ENCODE data around the gene FUOM. TPM values are rescaled to one million over a fixed set of nuclear protein-coding genes. Genes with fewer than 3 reads are reported as not detected.
"Not testable (repeated sequence)": the region's sequence is repeated elsewhere in the genome, so short reads cannot be mapped to it uniquely, and the experiment has no call there.

FUOM gene
- total RNA-seq, 1 experiment from 2014 or later: 7.2 TPM

DNA sequence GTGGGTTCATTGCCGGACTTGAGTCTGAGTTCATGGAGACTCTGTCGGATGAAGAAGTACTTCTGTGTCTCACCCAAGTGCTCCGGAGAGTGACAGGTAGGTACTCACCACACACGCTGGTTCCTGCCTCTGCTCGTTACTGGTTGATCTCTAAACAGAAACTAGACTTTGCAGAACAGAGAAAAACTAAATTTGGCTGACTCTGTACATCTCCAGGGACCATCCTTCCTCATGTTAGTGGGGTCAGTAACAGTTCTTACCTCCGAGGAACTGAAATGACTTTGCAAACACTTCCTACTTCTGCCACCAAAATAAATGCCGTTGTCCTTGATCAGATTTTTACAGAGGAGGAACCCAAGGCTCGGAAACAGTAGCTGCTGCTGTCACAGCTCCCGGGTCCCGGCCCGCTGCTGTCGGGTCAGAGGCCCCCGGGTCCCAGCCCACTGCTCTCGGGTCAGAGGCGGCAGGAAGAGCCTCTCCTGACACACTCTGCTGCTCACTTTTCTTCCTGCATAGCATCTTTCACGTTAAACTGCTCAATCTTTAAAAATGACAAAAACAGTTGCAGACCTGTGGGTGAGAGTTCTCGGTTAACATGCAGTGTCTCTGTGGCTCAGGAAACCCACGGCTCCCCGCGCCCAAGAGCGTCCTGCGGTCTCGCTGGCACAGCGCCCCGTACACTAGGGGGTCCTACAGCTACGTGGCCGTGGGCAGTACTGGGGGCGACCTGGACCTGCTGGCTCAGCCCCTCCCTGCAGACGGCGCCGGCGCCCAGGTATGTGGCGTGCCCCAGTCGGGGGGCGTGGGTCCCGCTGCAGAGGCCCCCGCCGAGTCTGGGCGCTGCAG is 31.4 kb upstream of the FUOM start:
- no peak for DNase-seq (ENCODE audit: extremely low read depth, low read depth)

DNA sequence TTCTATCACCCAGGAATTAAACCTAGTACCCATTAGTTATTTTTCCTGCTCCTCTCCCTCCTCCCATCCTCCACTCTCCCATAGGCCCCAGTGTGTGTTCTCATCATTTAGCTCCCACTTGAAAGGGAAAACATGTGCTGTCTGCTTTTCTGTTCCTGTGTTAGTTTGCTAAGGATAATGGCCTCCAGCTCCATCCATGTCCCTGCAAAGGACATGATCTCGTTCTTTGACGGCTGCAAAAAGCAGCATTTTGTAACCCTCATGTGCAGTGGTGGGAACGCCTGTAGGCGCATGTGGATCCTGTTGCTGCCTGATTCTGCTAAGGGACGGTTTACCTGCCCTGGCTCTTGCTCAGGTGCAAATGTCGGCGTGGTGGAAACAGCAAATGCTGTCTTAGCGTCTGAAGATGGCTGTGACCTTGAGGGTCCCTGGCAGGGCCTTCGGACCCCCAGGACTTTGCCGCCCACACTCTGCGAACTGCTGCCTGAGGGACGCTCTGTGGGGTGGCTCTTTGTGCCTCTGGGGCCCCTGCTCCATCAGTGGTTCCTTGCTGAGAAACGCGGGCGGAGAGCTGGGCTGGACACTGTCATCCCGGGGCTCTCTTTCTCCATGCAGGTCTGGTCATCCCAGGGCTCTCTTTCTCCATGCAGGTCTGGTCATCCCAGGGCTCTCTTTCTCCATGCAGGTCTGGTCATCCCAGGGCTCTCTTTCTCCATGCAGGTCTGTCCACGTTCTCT is 30.6 kb upstream of the FUOM start:
- DNase-seq (ENCODE audit: extremely low read depth, low read depth): no peak

DNA sequence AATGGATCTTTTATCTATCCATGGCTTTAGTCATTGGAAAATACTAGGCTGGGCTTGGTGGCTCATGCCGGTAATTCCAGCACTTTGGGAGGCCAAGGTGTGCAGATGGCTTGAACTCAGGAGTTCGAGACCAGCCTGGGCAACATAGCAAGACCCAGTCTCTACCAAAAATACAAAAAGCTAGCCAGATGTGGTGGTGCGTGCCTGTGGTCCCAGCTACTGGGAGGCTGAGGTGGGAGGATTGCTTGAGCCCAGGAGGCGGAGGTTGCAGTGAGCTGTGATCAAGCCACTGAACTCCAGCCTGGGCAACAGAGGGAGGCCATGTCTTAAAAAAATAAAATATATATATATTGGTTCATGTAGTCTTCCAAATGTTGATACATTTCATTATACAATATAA is 29.1 kb upstream of the FUOM start:
- not testable (repeated sequence) for DNase-seq (ENCODE audit: extremely low read depth, low read depth)

DNA sequence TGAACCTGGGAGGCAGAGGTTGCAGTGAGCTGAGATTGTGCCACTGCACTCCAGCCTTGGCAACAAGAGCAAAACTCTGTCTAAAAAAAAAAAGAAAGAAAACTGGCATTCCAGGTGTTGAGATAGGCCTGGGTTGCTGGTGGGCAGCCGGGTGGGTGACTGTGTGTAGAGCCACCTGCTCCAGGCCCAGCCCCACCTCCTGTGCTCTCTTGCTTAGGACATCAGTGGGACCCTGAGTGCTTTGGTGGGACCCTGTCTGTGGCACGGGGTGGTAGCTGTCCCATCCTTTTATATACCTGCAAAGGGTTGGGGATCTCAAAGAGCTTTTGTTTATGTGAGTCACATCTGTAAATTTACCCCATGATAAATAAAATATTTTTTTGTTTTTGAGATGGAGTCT is 27.4 kb upstream of the FUOM start:
- no peak for DNase-seq (ENCODE audit: extremely low read depth, low read depth)

DNA sequence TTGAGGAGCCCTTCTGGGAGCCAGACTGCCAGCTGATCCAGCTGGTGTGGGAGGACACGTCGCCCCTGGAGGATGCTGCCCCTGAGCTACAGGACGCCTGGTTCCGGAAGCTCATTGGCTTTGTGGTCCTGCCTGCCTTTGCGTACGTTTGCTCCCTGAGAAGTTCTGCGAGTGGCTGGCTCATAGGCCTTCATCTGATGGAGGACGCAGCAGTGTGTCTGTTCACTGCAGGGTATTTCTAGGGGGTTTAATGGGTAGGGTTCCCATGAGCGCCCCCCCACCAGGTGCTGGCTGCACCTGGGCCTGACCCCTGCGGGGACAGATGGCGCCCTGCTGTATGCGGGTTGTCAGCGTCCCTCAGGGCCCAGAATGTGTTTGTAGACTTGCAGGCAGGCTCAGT is 26.3 kb upstream of the FUOM start:
- DNase-seq (ENCODE audit: extremely low read depth, low read depth): no peak

DNA sequence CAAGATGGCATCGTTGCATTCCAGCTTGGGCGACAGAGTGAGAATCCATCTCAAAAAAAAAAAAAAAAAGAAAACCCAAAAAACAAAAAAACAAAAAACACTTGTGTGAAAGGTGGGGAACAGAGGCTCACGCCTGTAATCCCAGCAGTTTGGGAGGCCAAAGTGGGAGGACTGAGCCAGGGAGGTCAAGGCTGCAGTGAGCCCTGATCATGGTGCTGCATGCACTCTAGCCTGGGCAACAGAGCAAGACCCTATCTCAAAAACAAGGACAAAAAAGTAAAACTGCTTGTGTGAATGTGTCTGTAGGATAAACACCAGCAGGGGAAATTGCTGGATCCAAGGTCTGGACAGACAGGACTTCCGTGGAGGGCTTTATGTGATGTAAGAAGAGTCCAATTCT is 25.7 kb upstream of the FUOM start:
- no peak for DNase-seq (ENCODE audit: extremely low read depth, low read depth)

DNA sequence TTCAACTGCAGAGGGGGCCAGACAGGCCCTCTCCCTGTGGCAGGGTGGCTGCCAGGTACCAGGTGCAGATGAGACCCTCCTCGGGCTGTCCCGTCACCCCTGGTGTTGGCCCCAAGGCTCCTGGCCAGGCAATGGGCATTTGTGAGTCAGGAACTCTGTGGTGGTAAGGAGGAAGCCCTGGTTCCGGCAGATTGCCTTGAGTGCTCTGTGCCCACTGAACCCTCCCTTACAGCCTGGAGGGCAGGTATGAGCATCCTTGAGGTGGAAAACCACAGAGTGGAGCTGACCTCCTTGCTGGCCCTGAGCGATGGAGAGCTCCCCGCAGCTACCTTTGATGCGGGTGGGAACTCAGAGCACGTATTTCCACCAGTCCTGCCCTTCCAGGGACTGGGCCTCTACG is 23.2 kb upstream of the FUOM start:
- no peak for DNase-seq (ENCODE audit: extremely low read depth, low read depth)

DNA sequence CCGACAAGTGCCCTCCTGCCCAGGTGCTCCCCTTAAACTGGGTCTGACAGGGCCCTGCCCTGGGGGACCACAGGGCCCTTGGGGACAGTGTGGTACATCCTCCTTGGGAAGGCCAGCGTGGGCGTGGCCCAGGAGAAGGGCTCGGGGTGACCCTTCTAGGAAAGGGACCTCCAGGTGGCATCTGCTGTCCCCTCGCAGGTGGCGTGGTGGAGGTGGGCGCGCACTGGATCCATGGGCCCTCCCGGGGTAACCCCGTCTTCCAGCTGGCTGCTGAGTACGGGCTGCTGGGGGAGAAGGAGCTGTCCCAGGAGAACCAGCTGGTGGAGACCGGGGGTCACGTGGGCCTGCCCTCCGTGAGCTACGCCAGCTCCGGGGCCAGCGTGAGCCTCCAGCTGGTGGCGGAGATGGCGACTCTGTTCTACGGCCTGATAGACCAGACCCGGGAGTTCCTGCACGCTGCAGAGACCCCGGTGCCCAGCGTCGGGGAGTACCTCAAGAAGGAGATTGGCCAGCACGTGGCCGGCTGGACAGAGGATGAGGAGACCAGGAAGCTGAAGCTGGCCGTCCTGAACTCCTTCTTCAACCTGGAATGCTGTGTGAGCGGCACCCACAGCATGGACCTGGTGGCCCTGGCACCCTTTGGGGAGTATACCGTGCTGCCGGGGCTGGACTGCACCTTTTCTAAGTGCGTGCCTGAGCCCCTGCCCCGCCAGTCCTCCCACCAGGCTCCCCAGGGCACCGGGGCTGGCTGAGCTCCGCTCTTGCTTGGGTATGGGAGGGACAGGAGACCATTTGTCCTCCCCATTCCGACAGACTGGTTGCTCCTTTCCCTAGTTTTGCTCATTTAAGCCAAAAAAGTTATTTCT is 22.2 kb upstream of the FUOM start:
- no peak for DNase-seq (ENCODE audit: extremely low read depth, low read depth)

DNA sequence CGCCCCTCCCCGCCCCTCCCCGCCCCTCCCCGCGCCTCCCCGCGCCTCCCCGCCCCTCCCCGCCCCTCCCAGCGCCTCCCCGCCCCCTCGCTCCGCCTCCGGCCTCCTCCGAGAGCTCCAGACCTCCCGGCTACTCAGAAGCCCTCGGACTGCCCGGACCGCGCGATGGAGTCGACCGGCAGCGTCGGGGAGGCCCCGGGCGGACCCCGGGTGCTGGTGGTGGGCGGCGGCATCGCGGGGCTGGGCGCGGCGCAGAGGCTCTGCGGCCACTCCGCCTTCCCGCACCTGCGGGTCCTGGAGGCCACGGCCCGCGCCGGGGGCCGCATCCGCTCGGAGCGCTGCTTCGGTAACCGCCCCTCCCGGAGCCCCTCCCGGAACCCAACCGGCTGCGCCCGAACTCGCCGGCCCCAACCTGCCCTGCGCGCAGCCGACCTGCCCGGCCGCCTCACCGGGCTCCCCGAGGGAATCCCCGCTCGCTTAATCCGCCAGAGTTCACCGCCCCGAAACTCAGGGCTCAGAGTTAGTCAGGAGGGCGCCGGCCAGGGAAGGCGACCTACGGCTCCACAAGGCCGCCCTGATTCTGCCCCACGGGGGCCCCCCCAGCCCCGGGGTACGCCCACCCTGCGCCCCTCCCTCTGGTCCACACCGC is 21.5 kb upstream of the FUOM start, which contains the start of gene PAOX:
Gene PAOX (plus strand): TSS at position 111 of the 649 bp plus-strand sequence. CDS start 55 bp downstream, at position 166.
- peak; percentile 50 for DNase-seq (ENCODE audit: extremely low read depth, low read depth)

DNA sequence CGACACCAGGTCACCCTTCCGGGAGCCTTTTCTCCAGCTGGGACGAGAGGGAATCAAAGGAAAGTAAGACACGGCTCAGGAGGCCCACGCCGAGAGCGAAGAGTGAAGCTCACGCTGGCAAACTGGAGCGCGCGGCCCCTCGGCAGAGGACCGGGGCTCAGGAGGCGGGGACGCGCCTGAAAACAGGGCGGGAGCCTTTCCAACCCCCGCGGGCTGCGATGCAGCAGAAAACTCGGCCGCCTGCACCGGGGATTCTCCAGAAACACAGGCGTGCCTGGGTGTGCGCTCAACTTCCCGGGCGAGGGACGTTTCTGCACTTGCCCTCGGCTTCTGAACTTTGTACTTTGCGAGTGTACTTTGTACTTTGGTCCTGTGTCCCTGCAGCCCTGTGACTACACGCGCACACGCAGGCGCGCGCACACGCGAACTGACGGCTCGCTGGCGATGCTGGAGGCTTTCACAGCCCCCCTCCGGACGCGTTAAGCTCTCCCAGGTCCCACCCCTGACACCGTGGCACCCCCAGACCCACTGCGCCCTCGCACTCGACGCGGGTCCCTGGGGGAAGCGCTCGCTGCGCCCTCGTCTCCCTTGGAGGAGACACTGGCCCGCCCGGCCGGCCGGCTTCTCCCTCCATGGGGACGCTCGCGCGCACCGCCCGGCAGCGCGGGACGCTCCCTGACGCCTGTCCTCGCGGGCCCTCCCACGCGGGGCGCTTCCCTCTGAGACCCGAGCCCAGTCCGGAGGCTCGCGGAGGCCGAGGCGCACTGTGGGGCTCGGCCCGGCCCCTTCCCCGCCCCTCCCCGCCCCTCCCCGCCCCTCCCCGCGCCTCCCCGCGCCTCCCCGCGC is 20.7 kb upstream of the FUOM start:
- DNase-seq (ENCODE audit: extremely low read depth, low read depth): no peak

DNA sequence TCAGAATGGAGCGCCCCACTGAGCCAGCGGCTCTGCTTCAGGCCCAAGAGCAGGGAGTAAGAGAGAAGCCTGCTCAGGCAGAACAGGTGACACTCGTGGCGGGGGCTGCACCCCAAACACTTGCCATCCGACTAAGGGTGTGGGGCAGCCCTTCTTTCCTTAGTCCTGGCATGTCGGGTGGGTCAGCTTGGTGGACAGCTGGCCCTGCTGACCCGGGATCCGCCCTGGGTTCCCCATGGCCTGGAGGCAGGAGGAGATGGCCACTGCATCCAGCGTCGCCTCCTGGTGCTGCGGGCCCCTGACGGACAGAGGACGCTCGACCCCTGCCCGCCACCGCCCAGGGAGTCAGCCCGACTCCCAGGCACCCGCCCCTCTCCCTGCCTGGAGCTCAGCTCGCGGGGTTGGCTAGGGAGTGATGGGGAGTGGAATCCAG is 20.0 kb upstream of the FUOM start:
- no peak for DNase-seq (ENCODE audit: extremely low read depth, low read depth)

DNA sequence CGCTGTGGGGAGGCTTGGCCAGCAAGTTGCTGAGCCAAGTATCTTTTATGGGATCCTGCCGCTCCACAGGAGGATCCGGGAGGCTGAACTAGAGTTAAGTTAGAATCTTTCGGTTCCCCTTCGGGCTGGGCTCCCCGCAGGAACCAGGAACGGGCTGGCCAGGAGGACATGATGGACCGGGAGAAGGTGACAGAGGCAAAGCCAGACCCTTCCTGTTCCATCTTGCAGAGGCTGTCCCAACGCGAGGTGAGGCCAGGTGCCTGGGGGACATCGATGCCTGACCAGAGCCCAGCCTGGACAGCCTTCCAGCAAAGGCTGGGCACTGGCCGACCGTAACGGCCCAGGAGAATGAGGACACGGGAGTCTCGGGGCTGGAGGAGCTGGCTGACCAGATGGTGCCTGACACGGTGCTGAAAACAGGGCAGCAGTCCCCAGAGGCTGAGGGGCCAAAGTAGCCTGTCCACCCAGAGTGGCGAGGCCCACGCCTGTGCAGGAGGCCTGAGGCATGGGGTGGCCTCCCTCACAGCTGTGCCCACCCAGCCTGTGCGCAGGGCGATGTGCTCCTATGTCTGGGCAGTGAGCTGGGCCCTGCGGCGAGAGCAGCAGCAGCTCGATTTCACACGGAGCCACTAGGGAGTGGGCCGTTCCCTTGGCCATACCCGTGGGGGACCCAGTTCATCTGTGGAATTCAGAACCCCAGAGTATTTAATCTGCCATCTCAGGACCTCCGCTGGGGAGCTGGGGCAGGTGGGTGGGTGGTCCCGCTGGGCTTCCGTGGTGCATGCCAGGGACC is 19.4 kb upstream of the FUOM start:
- DNase-seq (ENCODE audit: extremely low read depth, low read depth): no peak

DNA sequence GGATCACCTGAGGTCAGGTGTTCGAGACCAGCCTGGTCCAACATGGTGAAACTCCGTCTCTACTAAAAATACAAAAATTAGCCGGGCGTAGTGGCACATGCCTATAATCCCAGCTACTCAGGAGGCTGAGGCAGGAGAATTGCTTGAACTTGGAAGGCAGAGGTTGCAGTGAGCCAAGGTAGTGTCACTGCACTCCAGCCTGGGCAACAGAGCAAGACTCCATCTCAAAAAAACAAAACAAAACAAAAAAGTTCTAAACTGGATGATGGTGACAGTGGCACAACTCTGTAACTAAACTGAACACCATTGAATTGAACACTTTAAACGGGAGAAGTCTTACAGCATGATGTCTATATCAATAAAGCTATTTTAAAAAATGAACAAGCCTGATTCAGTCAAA is 18.4 kb upstream of the FUOM start:
- not testable (repeated sequence) for DNase-seq (ENCODE audit: extremely low read depth, low read depth)

DNA sequence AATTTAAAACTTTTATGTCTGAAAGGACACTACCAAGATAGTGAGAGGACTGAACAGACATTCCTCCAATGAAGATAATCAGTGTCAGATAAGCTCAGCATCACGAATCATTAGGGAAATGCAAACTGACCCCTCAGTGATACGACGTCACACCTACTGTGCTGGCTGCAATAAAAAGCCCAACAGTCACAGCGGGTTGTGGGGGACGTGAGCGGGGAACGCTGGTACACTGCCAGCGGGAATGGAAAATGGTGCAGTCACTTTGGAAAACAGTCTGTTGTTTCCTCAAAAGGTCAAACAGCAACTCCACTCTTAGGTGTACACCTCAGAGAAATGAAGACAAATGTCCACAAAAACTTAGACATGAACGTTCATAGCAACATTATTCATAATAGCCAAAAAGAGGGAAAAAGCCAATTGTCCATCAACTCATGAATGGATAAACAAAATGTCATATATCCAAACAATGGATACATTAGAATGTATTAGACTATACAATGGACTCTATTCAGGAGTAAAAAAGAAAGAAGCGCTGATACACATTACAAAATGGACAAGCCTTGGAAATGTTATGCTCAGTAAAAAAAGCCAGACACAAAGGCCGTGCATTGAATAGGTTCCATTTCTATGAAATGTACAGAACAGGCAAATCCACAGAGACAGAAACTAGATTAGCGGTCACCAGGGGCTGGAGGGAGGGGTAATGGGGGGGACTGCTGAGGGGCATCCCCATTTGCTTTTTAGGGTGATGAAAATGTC is 17.7 kb upstream of the FUOM start:
- no peak for DNase-seq (ENCODE audit: extremely low read depth, low read depth)

DNA sequence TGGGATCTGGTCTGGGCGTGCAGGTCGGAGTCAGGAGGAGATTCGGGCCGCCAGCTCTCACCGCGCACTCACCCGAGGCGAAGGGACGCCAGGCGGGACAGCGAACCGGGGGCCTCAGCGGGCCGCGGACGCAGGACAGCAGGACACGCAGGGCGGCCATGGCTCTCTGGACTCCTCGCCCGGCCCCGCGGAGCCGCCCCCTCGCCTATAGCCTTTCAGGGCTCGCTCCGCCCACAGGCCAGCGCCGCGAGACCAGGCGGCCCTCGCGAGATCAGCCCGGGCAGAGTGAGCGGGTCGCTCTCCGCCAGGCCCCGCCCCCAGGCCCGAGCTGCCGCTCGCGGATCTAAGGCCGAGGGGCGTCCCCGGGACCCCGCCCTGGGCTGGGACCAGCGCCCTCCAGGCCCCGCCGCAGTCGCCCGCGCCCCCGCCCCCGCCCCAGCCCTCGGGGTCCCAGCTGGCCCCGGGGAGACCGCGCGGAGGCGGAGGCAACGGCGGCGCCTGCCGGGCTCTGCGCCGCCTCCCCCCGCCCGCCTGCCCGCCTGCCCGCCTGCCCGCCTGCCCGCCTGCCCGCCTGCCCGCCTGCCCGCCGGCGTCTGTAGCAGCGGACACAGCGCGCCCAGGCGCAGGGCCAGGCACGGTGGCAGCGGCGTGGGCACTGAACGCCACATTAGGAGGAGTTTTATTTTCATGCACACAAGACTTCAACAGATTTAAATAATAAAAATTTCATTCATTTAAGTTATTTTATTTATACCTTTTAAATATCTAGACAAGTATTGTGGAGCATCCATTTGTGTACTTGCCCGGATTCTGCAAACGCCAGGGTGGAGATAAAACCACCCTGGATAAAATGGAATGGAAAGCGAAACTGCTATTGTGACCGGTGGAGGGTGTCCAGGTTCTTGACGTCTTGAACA is 15.6 kb upstream of the FUOM start, which contains the start of gene ECHS1:
Gene ECHS1 (minus strand): TSS at position 181 of the 917 bp plus-strand sequence. CDS start 21 bp downstream, at position 160.
- peak; percentile 94 for DNase-seq (ENCODE audit: extremely low read depth, low read depth)

DNA sequence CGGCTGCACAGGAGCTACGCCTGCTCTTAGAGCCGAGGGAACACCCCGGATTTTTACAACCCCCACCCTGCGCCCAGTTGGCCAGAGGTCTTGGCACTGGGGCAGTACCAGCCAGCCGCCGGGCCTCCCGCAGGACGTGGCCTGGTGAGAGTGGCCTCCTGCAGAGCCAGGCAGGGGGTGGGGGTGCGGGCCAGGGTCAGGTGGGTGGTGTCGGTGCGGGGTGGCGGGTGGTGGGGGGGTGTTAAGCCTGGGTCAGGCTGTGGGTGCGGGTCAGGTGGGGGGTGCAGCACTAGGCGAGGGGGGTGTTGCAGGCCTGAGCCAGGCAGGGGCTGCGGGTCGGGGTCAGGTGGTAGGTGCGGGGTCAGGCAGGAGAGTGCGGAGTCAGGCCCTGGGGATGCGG is 14.7 kb upstream of the FUOM start:
- DNase-seq (ENCODE audit: extremely low read depth, low read depth): no peak

All from NCI-H460 (cell line).